H1 (cell line): ENCODE measurements around the gene RTF1. TPM values are rescaled to one million over a fixed set of nuclear protein-coding genes. Genes with fewer than 3 reads are reported as not detected.

Experiments
- CTCF ChIA-PET: fragments of 300-600 bp; sonication (Branson Sonifier 250); formaldehyde crosslinking; loops from one replicate; lab custom pipeline; 2021; ENCODE audit not compliant: partially characterized antibody; lab: Charles Lee
- POLR2A ChIA-PET: fragments of 300-600 bp; sonication (Branson Sonifier 250); formaldehyde crosslinking; loops from one replicate; lab custom pipeline; 2021; ENCODE audit warnings: inconsistent platforms; ENCODE audit not compliant: partially characterized antibody; lab: Charles Lee
- DNase-seq, 2 experiments: peaks; one replicate each; pipeline versions ENCODE4 v3.0.0 to v3.0.0-alpha.2; 2010 to 2022; ENCODE audit warnings: low spot score in 2 of 2, low read depth in 1 of 2, mixed read lengths in 1 of 2
- FAIRE-seq: peaks from 2 replicates; lab custom pipeline; 2011; peaks lifted over from hg19 to GRCh38; lab: Jason Lieb, UNC
- H2AFZ ChIP-seq: 2 replicates; pipeline ENCODE4 v1.8.1; 2012; ENCODE audit warnings: low read length, inconsistent platforms
- H2AK5ac ChIP-seq: 2 replicates; pipeline ENCODE4 v1.6.1; 2013; ENCODE audit warnings: low read depth, low read length
- H2BK120ac ChIP-seq: replicated peaks from 2 replicates; pipeline ENCODE3; 2013; ENCODE audit warnings: low read depth, low read length, inconsistent platforms
- H2BK12ac ChIP-seq: 2 replicates; pipeline ENCODE4 v1.6.1; 2013; ENCODE audit warnings: low read depth, low read length
- H2BK15ac ChIP-seq: 2 replicates; pipeline ENCODE4 v1.6.1; 2013; ENCODE audit warnings: low read length
- H2BK20ac ChIP-seq: 2 replicates; pipeline ENCODE4 v1.6.1; 2013; ENCODE audit warnings: low read length
- H2BK5ac ChIP-seq: 2 replicates; pipeline ENCODE4 v1.6.1; 2013; ENCODE audit warnings: low read depth, low read length
- H3K14ac ChIP-seq: 2 replicates; pipeline ENCODE4 v1.6.1; 2013; ENCODE audit warnings: inconsistent platforms; ENCODE audit not compliant: insufficient read length
- H3K18ac ChIP-seq: 2 replicates; pipeline ENCODE4 v1.6.1; 2013; ENCODE audit warnings: low read length; ENCODE audit errors: extremely low read depth
- H3K23ac ChIP-seq: 2 replicates; pipeline ENCODE4 v1.6.1; 2013; ENCODE audit warnings: inconsistent platforms; ENCODE audit not compliant: insufficient read length
- H3K23me2 ChIP-seq: 2 replicates; pipeline ENCODE4 v1.6.1; 2013; ENCODE audit warnings: low read depth, low read length
- H3K27ac ChIP-seq: 2 replicates; pipeline ENCODE4 v1.6.1; 2011; ENCODE audit warnings: low read depth, low read length, inconsistent platforms
- H3K27me3 ChIP-seq, 4 experiments: replicated peaks in 1 of 4; 1 replicate in 1 of 4; 2 replicates in 3 of 4; pipeline versions ENCODE4 v1.6.1 to v1.8.1; 2011 to 2013; ENCODE audit warnings: low read length in 3 of 4, mild to moderate bottlenecking in 3 of 4, inconsistent platforms in 2 of 4, mixed read lengths in 2 of 4, moderate library complexity in 1 of 4; ENCODE audit not compliant: control insufficient read depth in 3 of 4, insufficient read depth in 3 of 4; ENCODE audit errors: extremely low read depth in 1 of 4
- H3K36me3 ChIP-seq, 4 experiments: 2 replicates each; pipeline versions ENCODE4 v1.6.1 to v1.8.1; 2011 to 2013; ENCODE audit warnings: mild to moderate bottlenecking in 4 of 4, low read length in 3 of 4, moderate library complexity in 2 of 4, control low read depth in 1 of 4, inconsistent platforms in 1 of 4; ENCODE audit not compliant: insufficient read depth in 4 of 4, control insufficient read depth in 2 of 4
- H3K4ac ChIP-seq: replicated peaks from 2 replicates; pipeline ENCODE3; 2013; ENCODE audit warnings: low read length, low read depth, mixed read lengths, inconsistent platforms; ENCODE audit not compliant: insufficient read length
- H3K4me1 ChIP-seq, 4 experiments: replicated peaks in 1 of 4; 1 replicate in 1 of 4; 2 replicates in 3 of 4; pipeline versions ENCODE4 v1.6.1 to v1.8.1; 2011 to 2013; ENCODE audit warnings: low read length in 3 of 4, inconsistent platforms in 2 of 4, mixed read lengths in 1 of 4; ENCODE audit not compliant: insufficient read depth in 4 of 4, control insufficient read depth in 3 of 4
- H3K4me2 ChIP-seq, 2 experiments: 2 replicates each; pipeline versions ENCODE4 v1.6.1 to v1.8.1; 2011 to 2013; ENCODE audit warnings: low read depth in 2 of 2, low read length in 2 of 2, control low read depth in 1 of 2, inconsistent platforms in 1 of 2, mild to moderate bottlenecking in 1 of 2; ENCODE audit not compliant: insufficient read depth in 1 of 2
- H3K4me3 ChIP-seq, 4 experiments: fragments of 200-600, 300-600 bp in 1 of 4; sonication (generic), shearing (Covaris generic), sonication (Bioruptor Twin) in 1 of 4; 2 replicates each; pipeline versions ENCODE4 v1.5.1 to v1.8.1; 2011 to 2016; ENCODE audit warnings: low read length in 4 of 4, low read depth in 3 of 4, control low read depth in 2 of 4, inconsistent platforms in 2 of 4, mild to moderate bottlenecking in 2 of 4, mixed read lengths in 1 of 4, moderate library complexity in 1 of 4; ENCODE audit not compliant: insufficient read depth in 2 of 4; ENCODE audit errors: extremely low read depth in 1 of 4
- H3K56ac ChIP-seq: replicated peaks from 2 replicates; pipeline ENCODE3; 2013; ENCODE audit warnings: low read depth, mild to moderate bottlenecking, mixed read lengths, low read length, inconsistent platforms; ENCODE audit not compliant: insufficient read length
- H3K79me1 ChIP-seq: 2 replicates; pipeline ENCODE4 v1.6.1; 2013; ENCODE audit warnings: low read depth, low read length, control low read depth
- H3K79me2 ChIP-seq, 2 experiments: 2 replicates each; pipeline versions ENCODE4 v1.6.1 to v1.8.1; 2012 to 2013; ENCODE audit warnings: low read length in 2 of 2, mild to moderate bottlenecking in 2 of 2, inconsistent platforms in 1 of 2; ENCODE audit not compliant: insufficient read depth in 2 of 2, control insufficient read depth in 1 of 2
- H3K9ac ChIP-seq, 4 experiments: replicated peaks in 1 of 4; 1 replicate in 1 of 4; 2 replicates in 3 of 4; pipeline versions ENCODE4 v1.6.1 to v1.8.1; 2011 to 2013; ENCODE audit warnings: low read depth in 3 of 4, low read length in 3 of 4, control low read depth in 2 of 4, mild to moderate bottlenecking in 2 of 4, moderate library complexity in 2 of 4, inconsistent platforms in 1 of 4; ENCODE audit errors: extremely low read depth in 1 of 4
- H3K9me3 ChIP-seq, 2 experiments: 2 replicates each; pipeline versions ENCODE4 v1.6.1 to v1.8.1; 2012 to 2013; ENCODE audit warnings: mild to moderate bottlenecking in 2 of 2, moderate library complexity in 2 of 2, control low read depth in 1 of 2, inconsistent platforms in 1 of 2, low read depth in 1 of 2, low read length in 1 of 2, mixed read lengths in 1 of 2; ENCODE audit not compliant: insufficient read depth in 2 of 2
- H4K20me1 ChIP-seq, 2 experiments: replicated peaks in 1 of 2; 2 replicates each; pipeline versions ENCODE3 to v1.8.1; 2011 to 2013; ENCODE audit warnings: inconsistent platforms in 2 of 2, low read length in 2 of 2, mild to moderate bottlenecking in 1 of 2; ENCODE audit not compliant: insufficient read depth in 2 of 2, control insufficient read depth in 1 of 2
- H4K5ac ChIP-seq: 2 replicates; pipeline ENCODE4 v1.6.1; 2013; ENCODE audit warnings: low read length, low read depth, mixed read lengths, inconsistent platforms; ENCODE audit not compliant: insufficient read length
- H4K8ac ChIP-seq: 2 replicates; pipeline ENCODE4 v1.8.0; 2013; ENCODE audit warnings: mild to moderate bottlenecking, moderate library complexity, low read length, inconsistent platforms; ENCODE audit not compliant: insufficient read depth; ENCODE audit errors: extremely low read depth
- H4K91ac ChIP-seq: replicated peaks from 2 replicates; pipeline ENCODE3; 2013; ENCODE audit warnings: low read length, mixed read lengths, inconsistent platforms; ENCODE audit not compliant: insufficient read length
- EZH2 ChIP-seq: fragments of 200-600 bp; sonication (generic); IDR thresholded peaks from 2 replicates; pipeline ENCODE4 v1.7.1; 2012; ENCODE audit warnings: low read depth, mild to moderate bottlenecking, moderate library complexity, low read length, inconsistent platforms; ENCODE audit not compliant: severe bottlenecking
- GABPA ChIP-seq: IDR thresholded peaks from 2 replicates; pipeline ENCODE4 v1.6.1; 2011; ENCODE audit warnings: mild to moderate bottlenecking, low read length, moderate library complexity, borderline replicate concordance; ENCODE audit not compliant: insufficient read depth
- KDM4A ChIP-seq: IDR thresholded peaks from one replicate; pipeline ENCODE4 v1.7.1; 2012; ENCODE audit warnings: low read depth, mild to moderate bottlenecking, moderate library complexity, low read length, inconsistent platforms; ENCODE audit not compliant: severe bottlenecking
- MAX ChIP-seq: IDR thresholded peaks from 2 replicates; pipeline ENCODE4 v1.6.1; 2012; ENCODE audit warnings: inconsistent platforms
- PHF8 ChIP-seq: fragments of 200-600 bp; sonication (generic); conservative IDR thresholded peaks from 2 replicates; pipeline ENCODE4 v1.7.1; 2012; ENCODE audit warnings: low read depth, mild to moderate bottlenecking, inconsistent platforms, low read length, moderate library complexity
- RBBP5 ChIP-seq: IDR thresholded peaks from 2 replicates; pipeline ENCODE4 v1.7.1; 2012; ENCODE audit warnings: low read depth, mild to moderate bottlenecking, inconsistent platforms, low read length, moderate library complexity, borderline replicate concordance
- SUZ12 ChIP-seq: fragments of 200-600 bp; sonication (generic); IDR thresholded peaks from 2 replicates; pipeline ENCODE4 v1.6.1; 2012; ENCODE audit warnings: mild to moderate bottlenecking, inconsistent platforms, low read length, moderate library complexity, mixed read lengths
- TBP ChIP-seq: IDR thresholded peaks from 2 replicates; pipeline ENCODE4 v1.6.1; 2011; ENCODE audit warnings: low read depth, low read length, improper control_type of control experiment
- WGBS, 2 experiments: shearing (Covaris generic) in 1 of 2; methylation state at CpG; one replicate each; pipeline versions ENCODE4 v1.1.6 to v1.1.7; 2013 to 2015; ENCODE audit warnings: low lambda C conversion rate in 2 of 2, mixed read lengths in 2 of 2, inconsistent platforms in 1 of 2, low coverage in 1 of 2, missing lambda C conversion rate in 1 of 2; ENCODE audit not compliant: insufficient replicate concordance in 2 of 2, insufficient coverage in 1 of 2, insufficient read length in 1 of 2; ENCODE audit errors: extremely low coverage in 1 of 2, missing lambda C conversion rate in 1 of 2; 5-methylcytosine and 5-hydroxymethylcytosine counted together
- polyA plus RNA-seq, 7 experiments: library from polyadenylated mRNA; depleted of rRNA in 3 of 7; stranded (reverse) in 5 of 7; unstranded in 2 of 7; fragments of >200 nt in 5 of 7; fragments of 200-250 nt in 2 of 7; gene quantifications; 1 replicate in 5 of 7; 2 replicates in 1 of 7; 4 replicates in 1 of 7; pipeline versions ENCODE4 v1.2.1 to v1.2.3, GENCODE V29; 2011 to 2013; ENCODE audit warnings: missing spikeins in 2 of 7, mixed read lengths in 2 of 7
- total RNA-seq: library from RNA; stranded (reverse); fragmentation: NEBNext Ultra II Directional; extraction: Animal tissue kit (Norgen Biotek cat#: 25700); gene quantifications from 2 replicates; pipeline ENCODE4 v1.2.1, GENCODE V29; 2021
- TF ChIP-seq, protein P1 (sequence below): IDR thresholded peaks from 2 replicates; pipeline ENCODE4 v1.6.1; 2012; ENCODE audit warnings: inconsistent platforms

Gene RTF1
- total and polyA plus RNA-seq, 2 of the 8 experiments (the other 6 are each of a cell fraction or from before 2014, with no cell fraction given): 22.6 to 47.7 TPM

- Histone ChIP-seq H3K79me2 (no peaks in the 10 kb centered on the region), H2BK5ac (no peak overlapping the region), H2BK15ac (no peak overlapping the region), H3K9ac (no peak overlapping the region), H4K5ac (no peak overlapping the region), H3K23ac (no peak overlapping the region), H4K91ac (no peak overlapping the region), H3K27ac (no peak overlapping the region), H2AFZ (no peak overlapping the region; the same call in 1 of the 2 replicates), H3K79me1 (no peaks in the 10 kb centered on the region), H3K4ac (no peak overlapping the region), H3K56ac (no peak overlapping the region), H3K4me1 (peaks cover 0 to 16% (median 9%) of the 10 kb centered on the region in 4 experiments; a peak in 6 of 7 replicates), H3K23me2 (peaks cover 23% of the 10 kb centered on the region; the same call in 1 of the 2 replicates), H3K18ac (peak overlapping the region; percentile 48), H2AK5ac (no peak overlapping the region), H3K4me3 (peak overlapping the region; percentile 16 to 78 (median 33); a peak in 7 of 8 replicates), H4K8ac (peak overlapping the region; percentile 87), H3K14ac (no peak overlapping the region), H3K36me3 (peaks cover 0 to 5% (median 0%) of the 10 kb centered on the region in 4 experiments; a peak in 1 of 8 replicates), H2BK120ac (no peak overlapping the region), H2BK12ac (0 out of 2 replicates have a peak overlapping the region, but pooled peaks have one; percentile 27), H4K20me1 (peaks cover 3 to 10% of the 10 kb centered on the region in 2 experiments), H3K4me2 (peak overlapping the region; percentile 88 to 94), H3K27me3 (peaks cover 78 to 100% (median 99%) of the 10 kb centered on the region in 4 experiments), H2BK20ac (no peak overlapping the region), H3K9me3 (no peaks in the 10 kb centered on the region)
- DNase-seq (peak in 1 of 2 experiments; percentile 83), FAIRE-seq (no peak)
- ChIA-PET CTCF (interaction anchor here (0.6 to 2.5 kb wide), 4 partner anchors 10 to 45 kb away, joined by 4 to 11 read pairs (median 4); partner anchors contain the start of gene LTK), POLR2A (interaction anchor here (0.9 to 1.3 kb wide), 6 partner anchors 10 to 48 kb away, joined by 3 to 5 read pairs (median 4); partner anchors contain the start of gene RPAP1)
- TF ChIP-seq SUZ12 (peak; percentile 91), KDM4A (peak; percentile 47), TBP (peak; percentile 22; the same call in 1 of the 2 replicates), RBBP5 (no peak), GABPA (0 out of 2 replicates have a peak, but pooled peaks have one; percentile 21), PHF8 (no peak), EZH2 (peak; percentile 87), MAX (peak; percentile 41; the same call in 1 of the 2 replicates)
- TF ChIP-seq, protein P1, sequence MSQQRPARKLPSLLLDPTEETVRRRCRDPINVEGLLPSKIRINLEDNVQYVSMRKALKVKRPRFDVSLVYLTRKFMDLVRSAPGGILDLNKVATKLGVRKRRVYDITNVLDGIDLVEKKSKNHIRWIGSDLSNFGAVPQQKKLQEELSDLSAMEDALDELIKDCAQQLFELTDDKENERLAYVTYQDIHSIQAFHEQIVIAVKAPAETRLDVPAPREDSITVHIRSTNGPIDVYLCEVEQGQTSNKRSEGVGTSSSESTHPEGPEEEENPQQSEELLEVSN: peak; percentile 72
- WGBS, 2 experiments: 10% methylated on average over 44 of the region's 59 CpGs; no CpG with 5 or more reads in 1 of the 2 experiments
These were observed 79.1 kb downstream of the RTF1 start for GRCh38 chr15:41495736-41496599.
